HG03097 (cell line): Measurements from ENCODE around the gene CCBE1.
"Not testable (repeated sequence)": the region's sequence is repeated elsewhere in the genome, so short reads cannot be mapped to it uniquely, and the experiment has no call there.

Experiments used
- ATAC-seq: cut with Tn5 transposase; IDR thresholded peaks from one replicate; pipeline ENCODE4 v1.9.1; 2021; ENCODE audit not compliant: unreplicated experiment, low FRiP score

CCBE1 gene

GRCh38 chr18:59551902-59552635, 145.2 kb downstream of the CCBE1 start:
- no peak for ATAC-seq

DNA sequence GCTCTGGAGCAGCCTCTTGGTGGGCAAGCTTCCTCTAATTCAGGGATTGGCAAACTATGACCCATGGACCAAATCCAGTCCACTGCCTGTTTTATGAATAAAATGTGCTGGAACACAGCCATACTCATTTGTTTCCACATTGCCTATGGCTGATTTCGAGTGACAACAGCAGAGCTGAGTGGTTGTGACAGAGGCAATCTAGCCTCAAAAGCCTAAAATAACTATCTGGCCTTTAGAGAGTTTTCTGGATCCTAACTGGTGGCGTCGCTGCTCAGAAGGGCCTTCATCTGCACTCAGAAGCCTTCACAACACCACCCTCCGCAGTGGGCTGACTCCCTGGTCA, 147.1 kb downstream of the CCBE1 start:
- no peak for ATAC-seq

DNA sequence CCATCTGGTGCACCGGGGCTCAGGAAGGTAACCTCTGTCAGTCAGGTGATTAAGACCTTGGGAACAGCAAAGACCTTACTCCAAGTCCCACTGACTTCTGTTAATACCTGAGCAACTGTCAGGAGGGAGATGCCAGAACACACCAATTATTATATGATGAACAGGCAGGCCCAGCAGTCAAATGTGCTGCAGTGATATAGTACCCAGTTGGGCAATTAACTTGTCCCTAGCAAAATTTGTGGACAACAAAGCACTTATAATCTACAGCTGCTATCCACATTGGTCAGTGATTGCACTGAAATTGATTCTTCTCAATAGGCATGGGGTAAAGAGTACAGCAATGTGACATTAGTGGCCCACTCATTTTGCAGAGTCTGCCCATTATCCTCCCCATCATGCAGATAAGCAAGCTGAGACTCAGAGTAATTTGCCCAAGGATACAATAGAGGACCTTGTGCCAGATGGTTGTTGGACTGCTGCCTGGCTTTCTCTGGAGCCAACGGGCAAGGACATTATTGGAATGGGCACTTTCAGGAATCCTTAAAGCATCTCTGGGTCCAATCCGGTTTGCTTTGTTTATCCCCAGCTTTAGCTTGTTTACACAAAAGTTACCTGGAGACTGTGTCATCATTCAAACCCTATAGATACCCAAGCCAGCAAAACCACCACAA, 147.6 kb downstream of the CCBE1 start:
- no peak for ATAC-seq

DNA sequence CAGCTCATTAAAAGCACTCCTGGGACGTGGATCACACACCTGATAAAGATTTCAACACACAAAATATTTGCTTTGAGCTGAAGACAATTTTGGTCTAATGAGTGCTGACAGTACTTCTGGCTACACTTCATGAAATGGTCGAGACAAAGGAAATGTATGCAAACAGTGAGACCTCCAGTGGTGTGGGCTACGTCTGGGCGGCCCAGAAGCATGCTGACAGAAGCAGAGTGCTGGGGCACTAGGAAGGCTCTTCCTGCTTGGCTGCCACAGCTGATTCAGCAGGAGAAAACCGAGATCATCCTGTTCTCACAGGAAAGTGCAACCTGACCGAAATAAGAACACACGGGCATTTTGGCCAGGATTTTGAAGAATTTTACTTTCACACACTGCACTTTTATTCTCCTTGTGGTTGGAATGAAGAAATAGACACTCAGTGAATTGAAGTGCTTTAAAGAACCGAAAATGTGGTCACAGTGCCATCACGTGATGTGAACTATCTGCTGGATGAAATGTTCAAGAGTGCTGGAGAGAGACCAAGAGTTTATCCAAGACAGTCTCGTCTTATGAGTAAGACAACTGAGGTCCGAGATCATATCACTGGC, 149.5 kb downstream of the CCBE1 start:
- no peak for ATAC-seq

DNA sequence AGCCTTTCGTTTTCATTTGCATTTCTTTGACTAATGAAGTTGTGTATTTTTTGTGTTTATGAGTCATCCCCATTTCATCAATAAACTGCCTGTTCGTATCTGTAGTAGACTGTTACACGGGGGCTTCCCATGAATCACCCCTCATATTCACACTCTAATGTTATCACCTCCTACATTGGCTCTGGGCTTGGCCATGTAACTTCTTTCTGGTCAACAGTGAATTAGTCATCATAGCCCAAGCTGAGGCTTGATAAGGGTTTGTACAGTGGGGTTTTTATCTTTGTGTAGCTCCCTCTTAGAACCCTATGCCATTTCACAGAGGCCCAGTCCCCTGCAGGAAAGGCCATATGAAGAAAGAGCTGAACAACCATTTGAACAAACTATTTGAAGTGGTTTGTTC, 151.0 kb downstream of the CCBE1 start:
- no peak for ATAC-seq

GRCh38 chr18:59540780-59541179, 156.4 kb downstream of the CCBE1 start:
- no peak for ATAC-seq

DNA sequence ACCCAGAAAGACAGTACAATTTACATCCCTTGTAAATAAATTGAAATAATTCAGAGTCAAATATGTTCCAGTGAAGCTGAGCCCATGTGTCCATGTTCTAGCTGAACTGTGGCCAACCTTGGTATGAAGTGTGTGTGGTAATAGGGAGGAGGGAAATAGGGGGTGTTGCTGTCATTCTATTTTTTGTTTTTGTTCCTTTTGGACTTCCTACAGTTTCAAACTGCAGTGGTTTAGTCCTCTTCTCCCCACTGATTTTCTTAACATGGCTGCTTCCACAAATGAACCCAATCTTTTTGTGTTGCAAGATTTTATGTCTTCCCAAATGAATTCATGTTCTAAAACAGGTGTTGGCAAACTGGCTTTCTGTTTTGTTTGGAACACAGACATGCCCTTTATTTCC, 156.9 kb downstream of the CCBE1 start:
- ATAC-seq, result no peak

- no peak for ATAC-seq
Measured at GRCh38 chr18:59539108-59539507, 158.1 kb downstream of the CCBE1 start.

- ATAC-seq, result no peak
Measured at GRCh38 chr18:59537579-59537978, 159.6 kb downstream of the CCBE1 start.

DNA sequence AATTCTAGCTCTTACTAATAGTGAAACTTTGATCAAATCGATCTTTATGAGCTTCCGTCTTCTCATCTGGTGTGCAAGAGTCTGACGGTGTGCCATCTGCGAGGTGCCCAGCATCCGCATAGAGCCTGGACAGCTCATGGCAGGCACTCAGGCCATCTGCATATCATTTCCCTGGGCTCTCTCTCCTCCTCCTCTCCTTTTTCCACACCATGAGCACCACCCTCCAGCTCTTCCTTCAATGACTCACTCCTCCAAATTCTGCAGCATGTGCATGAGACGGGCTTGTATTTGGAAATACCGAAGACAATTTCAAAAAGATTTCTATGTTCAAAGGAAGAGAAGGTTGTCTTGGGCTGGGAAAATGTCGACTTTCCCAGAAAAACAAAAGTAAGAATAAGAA, 161.1 kb downstream of the CCBE1 start:
- ATAC-seq, result no peak

- ATAC-seq, result no peak
Measured at GRCh38 chr18:59535055-59535454, 162.2 kb downstream of the CCBE1 start.

DNA sequence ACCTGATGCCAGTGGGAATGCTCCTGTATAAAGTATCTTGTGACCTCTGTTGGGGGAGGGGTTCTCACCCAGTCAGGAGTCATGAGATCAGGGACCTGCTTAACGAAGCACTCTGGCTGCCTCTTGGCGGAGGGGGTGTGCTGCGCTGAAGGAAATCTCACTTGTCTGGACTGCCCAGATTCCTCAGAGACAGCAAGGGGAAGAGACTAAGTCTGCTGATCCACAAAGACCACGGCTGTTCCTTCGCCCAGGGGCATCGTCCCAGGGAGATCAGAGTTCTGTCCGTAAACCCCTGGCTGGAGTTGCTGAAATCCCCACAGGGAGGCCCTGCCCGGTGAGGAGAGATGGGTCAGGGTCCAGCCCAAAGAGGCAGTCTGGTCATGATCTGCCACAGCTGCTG, 168.4 kb downstream of the CCBE1 start:
- no peak for ATAC-seq

- ATAC-seq, result no peak
Measured at GRCh38 chr18:59520562-59521355, 176.5 kb downstream of the CCBE1 start.

GRCh38 chr18:59518705-59519104, 178.5 kb downstream of the CCBE1 start:
- ATAC-seq, result no peak

DNA sequence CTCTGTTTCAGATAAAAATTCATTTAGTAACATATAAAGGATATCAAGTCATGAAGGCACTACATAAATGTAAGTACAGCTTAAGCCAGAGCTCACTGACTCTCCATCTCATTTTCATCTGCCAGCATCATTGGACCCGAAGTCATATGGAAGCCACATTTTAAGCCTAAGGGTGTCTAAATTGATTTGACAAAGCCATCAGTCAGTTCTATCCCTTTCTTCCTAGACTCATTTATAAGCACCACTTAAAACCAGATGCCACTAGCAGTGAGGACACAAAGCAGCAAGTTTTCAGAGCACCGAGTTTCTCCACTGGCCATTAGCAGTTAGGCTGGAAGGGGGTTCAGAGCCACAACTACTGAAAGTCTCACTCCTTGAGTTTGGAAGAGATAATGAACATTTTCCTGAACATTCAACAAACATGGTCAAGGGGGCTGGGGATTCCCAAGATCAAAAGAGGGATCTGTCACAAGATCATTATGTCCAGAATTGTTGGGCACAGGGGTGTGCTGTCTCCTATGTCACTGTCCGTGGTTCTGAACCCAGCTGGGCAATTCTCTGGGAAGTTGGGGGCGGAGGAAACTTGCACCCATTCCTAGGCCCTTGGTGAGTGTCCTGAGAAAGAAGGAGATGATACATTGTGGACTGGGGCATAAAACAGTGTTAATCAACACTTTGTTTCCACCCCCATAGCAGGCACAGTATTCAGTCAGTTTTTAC, 179.6 kb downstream of the CCBE1 start:
- no peak for ATAC-seq

DNA sequence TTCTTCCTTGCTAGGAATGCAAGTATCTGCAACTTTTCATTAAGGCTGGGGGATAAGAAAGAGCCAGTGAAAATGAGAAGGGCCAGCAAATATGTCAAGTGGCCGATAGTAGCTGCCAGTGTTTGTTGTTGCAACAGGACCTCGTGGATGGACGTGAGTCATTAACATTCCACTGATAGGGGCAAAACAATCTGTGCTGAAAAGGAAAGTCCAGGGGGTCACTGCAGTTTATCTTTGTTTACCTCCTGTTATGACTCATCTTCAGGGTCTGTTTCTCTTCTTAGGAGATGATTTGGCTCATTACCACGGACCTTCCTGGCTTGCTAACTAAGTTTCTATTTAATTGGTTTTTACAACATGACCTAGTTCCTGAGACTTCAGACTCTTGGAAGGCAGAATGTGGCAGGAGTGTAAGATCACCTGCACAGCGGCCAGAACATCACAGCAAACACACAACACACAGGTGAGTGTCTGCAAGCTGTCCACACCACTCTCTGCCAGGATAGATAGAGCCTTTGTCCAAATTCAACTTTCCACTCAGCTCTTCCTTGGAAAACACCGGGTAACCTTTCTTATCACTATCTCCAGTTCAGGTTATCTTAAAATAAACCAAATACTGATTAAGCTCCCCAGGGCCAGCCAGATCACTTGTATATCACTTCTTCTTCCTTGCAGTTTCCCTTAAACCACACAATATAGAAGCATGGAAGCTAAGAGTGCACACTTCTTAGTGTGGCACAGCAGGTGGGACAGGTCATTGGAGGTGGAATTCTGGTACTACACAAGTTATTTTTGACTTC, 180.7 kb downstream of the CCBE1 start:
- ATAC-seq, result no peak

- not testable (repeated sequence) for ATAC-seq
Measured at GRCh38 chr18:59515956-59516355, 181.3 kb downstream of the CCBE1 start.

DNA sequence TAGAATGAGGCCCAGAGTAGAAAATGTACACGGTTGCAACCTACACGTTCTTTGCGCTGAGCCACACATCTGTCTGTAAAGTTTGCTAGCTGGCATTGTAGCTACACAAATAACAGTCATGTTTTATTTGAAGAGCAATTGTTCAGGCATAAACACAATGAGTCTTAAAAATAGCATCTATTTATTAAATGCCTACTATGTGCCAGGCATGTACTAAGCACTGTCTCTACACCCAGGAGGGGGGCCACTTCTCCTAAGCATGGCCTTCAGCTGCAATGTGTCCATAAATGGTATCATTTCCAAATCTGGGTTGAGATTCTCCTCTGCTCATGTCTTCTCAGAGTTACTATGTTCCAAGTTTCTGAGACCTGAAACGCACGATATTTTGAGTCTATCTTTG, 182.1 kb downstream of the CCBE1 start:
- ATAC-seq, result no peak

DNA sequence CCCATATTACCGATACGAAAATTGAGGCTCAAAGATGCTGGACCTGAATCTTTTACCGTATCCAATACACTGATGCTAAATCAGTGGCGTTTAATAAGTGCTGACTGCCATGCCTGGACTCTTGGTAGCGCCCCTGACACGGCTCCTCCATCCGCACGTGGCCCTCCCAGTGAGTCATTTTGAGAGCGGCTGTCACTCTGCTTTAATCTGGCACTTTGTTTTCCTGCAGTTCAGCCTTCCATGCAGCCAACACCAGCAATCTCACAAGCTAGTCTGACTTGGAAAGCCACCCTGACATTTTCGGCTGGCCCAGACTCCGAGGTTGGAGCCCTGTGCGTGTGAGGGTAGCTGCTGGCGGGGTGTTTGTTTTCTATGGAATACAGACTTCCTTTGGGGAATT, 183.0 kb downstream of the CCBE1 start:
- no peak for ATAC-seq
